Measurements from ENCODE around the gene SUCO.
A peak's percentile ranks its signal among the peaks of the same experiment; 100 is the strongest.
"Not testable (repeated sequence)": the region's sequence is repeated elsewhere in the genome, so short reads cannot be mapped to it uniquely, and the experiment has no call there.

Gene SUCO, protein sequence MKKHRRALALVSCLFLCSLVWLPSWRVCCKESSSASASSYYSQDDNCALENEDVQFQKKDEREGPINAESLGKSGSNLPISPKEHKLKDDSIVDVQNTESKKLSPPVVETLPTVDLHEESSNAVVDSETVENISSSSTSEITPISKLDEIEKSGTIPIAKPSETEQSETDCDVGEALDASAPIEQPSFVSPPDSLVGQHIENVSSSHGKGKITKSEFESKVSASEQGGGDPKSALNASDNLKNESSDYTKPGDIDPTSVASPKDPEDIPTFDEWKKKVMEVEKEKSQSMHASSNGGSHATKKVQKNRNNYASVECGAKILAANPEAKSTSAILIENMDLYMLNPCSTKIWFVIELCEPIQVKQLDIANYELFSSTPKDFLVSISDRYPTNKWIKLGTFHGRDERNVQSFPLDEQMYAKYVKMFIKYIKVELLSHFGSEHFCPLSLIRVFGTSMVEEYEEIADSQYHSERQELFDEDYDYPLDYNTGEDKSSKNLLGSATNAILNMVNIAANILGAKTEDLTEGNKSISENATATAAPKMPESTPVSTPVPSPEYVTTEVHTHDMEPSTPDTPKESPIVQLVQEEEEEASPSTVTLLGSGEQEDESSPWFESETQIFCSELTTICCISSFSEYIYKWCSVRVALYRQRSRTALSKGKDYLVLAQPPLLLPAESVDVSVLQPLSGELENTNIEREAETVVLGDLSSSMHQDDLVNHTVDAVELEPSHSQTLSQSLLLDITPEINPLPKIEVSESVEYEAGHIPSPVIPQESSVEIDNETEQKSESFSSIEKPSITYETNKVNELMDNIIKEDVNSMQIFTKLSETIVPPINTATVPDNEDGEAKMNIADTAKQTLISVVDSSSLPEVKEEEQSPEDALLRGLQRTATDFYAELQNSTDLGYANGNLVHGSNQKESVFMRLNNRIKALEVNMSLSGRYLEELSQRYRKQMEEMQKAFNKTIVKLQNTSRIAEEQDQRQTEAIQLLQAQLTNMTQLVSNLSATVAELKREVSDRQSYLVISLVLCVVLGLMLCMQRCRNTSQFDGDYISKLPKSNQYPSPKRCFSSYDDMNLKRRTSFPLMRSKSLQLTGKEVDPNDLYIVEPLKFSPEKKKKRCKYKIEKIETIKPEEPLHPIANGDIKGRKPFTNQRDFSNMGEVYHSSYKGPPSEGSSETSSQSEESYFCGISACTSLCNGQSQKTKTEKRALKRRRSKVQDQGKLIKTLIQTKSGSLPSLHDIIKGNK (N-terminal part only)

DNA sequence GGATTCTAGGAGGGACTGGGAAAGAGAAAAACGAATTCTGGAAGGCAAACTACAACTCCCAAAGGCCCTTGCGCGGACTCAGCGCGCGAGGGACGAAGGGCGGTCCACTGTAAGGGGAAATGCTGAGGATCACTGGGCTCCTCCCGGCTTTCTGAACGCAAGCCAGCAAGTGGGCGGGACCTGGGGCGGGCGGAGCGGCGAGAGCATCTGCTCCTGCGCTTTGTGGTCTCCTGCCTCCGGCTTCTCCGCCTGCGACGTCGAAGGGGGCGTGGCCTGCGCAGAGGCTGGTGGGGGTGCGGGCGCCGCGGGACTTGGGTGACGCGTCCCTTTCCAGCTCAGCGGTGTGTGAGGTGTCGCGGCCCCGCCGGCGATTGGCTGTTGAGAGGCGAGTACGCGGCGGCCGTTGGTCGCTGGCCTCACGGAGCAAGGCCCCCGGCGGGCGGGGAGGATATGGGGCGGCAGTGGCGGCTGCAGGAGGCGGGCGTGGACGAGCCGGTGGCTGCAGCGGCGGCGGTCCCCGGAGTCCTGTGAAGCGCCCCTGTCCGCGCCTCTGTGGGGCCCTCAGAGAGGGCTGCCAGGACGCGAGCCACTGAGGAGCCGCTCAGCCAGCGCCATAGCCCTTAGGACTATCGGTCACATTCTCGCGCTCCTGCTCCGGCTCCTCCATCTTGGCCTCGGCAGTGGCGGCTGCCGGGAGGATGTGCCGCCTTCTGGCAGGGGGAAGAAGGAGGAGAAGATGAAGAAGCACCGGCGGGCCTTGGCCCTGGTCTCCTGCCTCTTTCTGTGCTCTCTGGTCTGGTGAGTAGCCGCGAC lies at the start of gene SUCO:
Gene SUCO, plus strand, starts transcription at position 451 of the 813 bp plus-strand sequence. Its CDS starts 286 bp downstream, at position 737.
- Histone ChIP-seq H3K4me1 (ENCODE audit: control insufficient read depth, insufficient read depth, low read length) (peaks cover 13% of the 10 kb centered on the region), H3K27ac (ENCODE audit: low read depth, low read length) (peak within 1 kb of the TSS; percentile 100), H3K27me3 (ENCODE audit: control insufficient read depth, insufficient read depth, low read length) (no peaks in the 10 kb centered on the region), H3K4me3 (ENCODE audit: low read length) (peak within 1 kb of the TSS; percentile 97), H3K36me3 (ENCODE audit: control insufficient read depth, insufficient read depth, low read length) (no peaks in the 10 kb centered on the region), H3K9ac (ENCODE audit: low read length) (peak within 1 kb of the TSS; percentile 89)

DNA sequence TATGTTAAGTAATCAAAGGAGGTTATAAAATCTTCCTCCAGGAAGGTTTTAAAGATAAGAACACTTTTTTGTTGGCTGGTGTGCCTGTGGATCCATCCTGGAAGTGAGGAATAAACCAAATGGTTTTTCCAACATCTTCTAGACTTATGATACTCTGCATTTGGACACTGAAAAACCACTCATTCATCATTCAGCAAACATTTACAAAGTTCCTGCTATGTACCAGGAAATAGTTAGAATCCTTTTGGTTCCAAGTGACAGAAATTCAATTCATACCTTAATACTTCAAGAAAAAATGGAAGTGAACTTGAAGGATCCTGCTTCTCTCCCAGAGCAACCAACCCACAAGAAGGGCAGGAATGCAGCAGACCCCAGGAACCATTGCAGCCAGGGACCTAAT lies 49.5 kb upstream of the SUCO start:
- Histone ChIP-seq H3K36me3 (ENCODE audit: control insufficient read depth, insufficient read depth, low read length) (no peaks in the 10 kb centered on the region), H3K9ac (ENCODE audit: low read length) (no peak overlapping the region), H3K27me3 (ENCODE audit: control insufficient read depth, insufficient read depth, low read length) (no peaks in the 10 kb centered on the region), H3K27ac (ENCODE audit: low read depth, low read length) (no peak overlapping the region), H3K4me3 (ENCODE audit: low read length) (no peak overlapping the region), H3K4me1 (ENCODE audit: control insufficient read depth, insufficient read depth, low read length) (no peaks in the 10 kb centered on the region)

DNA sequence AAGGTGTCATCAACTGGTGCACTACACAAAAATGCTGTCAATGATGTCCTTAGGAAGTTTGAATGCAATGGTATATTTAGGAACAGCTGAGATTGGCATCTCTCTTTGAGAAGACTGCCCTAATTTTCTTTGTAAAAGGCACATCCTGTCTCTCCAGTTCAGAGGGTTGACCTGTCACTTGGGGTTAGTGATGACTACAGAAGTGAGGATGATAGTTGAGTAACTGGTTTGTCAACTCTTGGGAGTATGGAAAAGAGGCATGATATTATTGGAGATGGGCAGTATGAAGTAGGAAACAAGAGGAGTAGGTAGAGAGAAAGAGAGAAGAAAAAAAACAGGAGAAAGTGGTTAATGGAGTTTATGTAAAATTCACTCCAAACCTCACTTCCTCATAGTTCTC lies 48.7 kb upstream of the SUCO start:
- no peaks in the 10 kb centered on the region for H3K4me1 ChIP-seq (ENCODE audit: control insufficient read depth, insufficient read depth, low read length)
- no peaks in the 10 kb centered on the region for H3K36me3 ChIP-seq (ENCODE audit: control insufficient read depth, insufficient read depth, low read length)
- no peaks in the 10 kb centered on the region for H3K27me3 ChIP-seq (ENCODE audit: control insufficient read depth, insufficient read depth, low read length)
- H3K27ac ChIP-seq (ENCODE audit: low read depth, low read length) = no peak overlapping the region
- no peak overlapping the region for H3K9ac ChIP-seq (ENCODE audit: low read length)
- H3K4me3 ChIP-seq (ENCODE audit: low read length) = no peak overlapping the region

DNA sequence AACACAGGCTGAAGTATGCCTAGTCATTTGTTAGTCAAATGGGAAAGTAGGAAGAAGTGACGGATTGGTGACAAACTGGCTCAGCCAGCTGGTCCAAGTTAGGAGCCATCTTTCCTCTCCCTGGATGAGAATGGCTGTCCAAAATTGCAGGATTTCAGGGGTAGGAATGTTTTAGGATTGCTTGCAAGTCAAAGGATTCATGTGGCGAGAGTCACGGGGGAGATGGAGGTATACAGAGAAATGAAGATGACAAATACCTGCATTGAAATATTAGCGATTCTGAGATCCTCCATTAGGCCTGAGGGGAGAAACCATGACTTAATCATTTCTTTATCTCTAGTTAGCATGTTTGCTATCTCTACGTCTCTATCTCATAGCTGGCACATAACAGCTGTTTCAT lies 47.3 kb upstream of the SUCO start:
- Histone ChIP-seq H3K9ac (ENCODE audit: low read length) (no peak overlapping the region), H3K4me3 (ENCODE audit: low read length) (no peak overlapping the region), H3K27ac (ENCODE audit: low read depth, low read length) (no peak overlapping the region), H3K4me1 (ENCODE audit: control insufficient read depth, insufficient read depth, low read length) (no peaks in the 10 kb centered on the region), H3K36me3 (ENCODE audit: control insufficient read depth, insufficient read depth, low read length) (no peaks in the 10 kb centered on the region), H3K27me3 (ENCODE audit: control insufficient read depth, insufficient read depth, low read length) (no peaks in the 10 kb centered on the region)

DNA sequence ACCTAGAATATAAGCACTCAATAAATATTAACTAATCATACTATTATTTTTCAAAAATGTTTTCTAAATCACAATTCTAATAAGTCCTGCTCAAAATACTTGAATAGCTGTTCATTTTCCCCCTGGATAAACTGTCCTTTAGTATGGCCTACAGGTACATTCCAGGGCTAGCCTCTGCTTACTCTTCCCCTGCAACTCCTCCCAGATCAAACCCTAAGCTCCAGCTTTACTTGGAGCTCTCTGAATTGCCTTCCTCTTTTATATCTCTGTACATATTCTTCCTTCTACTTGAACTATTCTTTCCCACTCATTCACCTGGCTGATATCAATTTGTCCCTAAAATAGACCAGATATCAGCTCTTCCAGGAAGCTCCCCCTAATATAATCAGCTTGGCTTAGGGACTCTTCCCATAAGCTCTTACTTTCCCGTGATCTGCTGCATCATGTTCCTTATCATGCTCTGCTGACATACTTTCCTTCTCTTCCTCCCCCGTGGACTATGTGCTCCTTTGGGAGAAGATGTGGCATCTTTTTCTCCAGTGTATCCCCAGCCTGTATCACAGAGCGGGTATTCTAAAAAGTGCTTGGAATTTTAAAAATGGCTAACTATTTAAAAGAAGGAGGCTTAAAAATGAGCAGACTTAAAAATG lies 46.0 kb upstream of the SUCO start:
- Histone ChIP-seq H3K9ac (ENCODE audit: low read length) (no peak overlapping the region), H3K4me1 (ENCODE audit: control insufficient read depth, insufficient read depth, low read length) (no peaks in the 10 kb centered on the region), H3K27me3 (ENCODE audit: control insufficient read depth, insufficient read depth, low read length) (no peaks in the 10 kb centered on the region), H3K27ac (ENCODE audit: low read depth, low read length) (no peak overlapping the region), H3K4me3 (ENCODE audit: low read length) (no peak overlapping the region), H3K36me3 (ENCODE audit: control insufficient read depth, insufficient read depth, low read length) (no peaks in the 10 kb centered on the region)

DNA sequence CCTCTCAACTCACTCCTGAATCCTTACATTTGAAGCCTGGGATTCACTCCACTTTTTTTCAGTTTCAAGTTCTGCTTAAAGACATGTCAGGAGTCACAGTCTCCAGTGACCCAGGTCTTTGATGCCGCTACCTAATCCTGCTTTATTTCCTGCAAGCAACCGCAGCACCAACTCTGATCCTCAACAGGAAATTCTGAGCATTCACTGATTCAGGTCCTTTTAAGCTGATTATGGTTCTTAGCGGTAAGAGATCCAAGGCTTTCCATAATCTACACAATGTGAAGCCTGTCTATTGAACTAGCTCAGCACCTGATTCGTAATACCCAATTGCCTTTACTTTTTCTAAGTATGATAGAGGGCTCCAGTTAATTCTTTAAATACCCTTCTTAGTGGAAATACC lies 45.4 kb upstream of the SUCO start:
- Histone ChIP-seq H3K4me1 (ENCODE audit: control insufficient read depth, insufficient read depth, low read length) (no peaks in the 10 kb centered on the region), H3K36me3 (ENCODE audit: control insufficient read depth, insufficient read depth, low read length) (no peaks in the 10 kb centered on the region), H3K27me3 (ENCODE audit: control insufficient read depth, insufficient read depth, low read length) (no peaks in the 10 kb centered on the region), H3K4me3 (ENCODE audit: low read length) (no peak overlapping the region), H3K9ac (ENCODE audit: low read length) (no peak overlapping the region), H3K27ac (ENCODE audit: low read depth, low read length) (no peak overlapping the region)

DNA sequence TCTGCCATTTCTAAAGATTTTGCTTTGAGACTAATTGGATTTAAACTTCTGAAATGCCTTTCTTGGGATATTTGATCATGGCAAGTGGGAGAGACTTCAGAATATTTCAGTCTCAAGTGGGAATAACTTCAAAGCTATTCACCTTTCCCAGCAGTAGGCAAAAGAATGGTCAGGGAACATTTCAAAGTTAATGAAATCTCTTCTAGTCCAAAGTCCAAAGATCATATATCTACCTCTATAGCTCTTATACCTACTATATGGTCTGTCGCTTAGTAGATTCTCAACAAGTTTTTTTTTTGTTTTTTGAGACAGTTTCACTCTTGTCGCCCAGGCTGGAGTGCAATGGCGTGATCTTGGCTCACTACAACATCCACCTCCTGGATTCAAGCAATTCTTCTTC lies 44.6 kb upstream of the SUCO start:
- Histone ChIP-seq H3K36me3 (ENCODE audit: control insufficient read depth, insufficient read depth, low read length) (no peaks in the 10 kb centered on the region), H3K9ac (ENCODE audit: low read length) (no peak overlapping the region), H3K27me3 (ENCODE audit: control insufficient read depth, insufficient read depth, low read length) (no peaks in the 10 kb centered on the region), H3K4me1 (ENCODE audit: control insufficient read depth, insufficient read depth, low read length) (no peaks in the 10 kb centered on the region), H3K27ac (ENCODE audit: low read depth, low read length) (no peak overlapping the region), H3K4me3 (ENCODE audit: low read length) (no peak overlapping the region)

DNA sequence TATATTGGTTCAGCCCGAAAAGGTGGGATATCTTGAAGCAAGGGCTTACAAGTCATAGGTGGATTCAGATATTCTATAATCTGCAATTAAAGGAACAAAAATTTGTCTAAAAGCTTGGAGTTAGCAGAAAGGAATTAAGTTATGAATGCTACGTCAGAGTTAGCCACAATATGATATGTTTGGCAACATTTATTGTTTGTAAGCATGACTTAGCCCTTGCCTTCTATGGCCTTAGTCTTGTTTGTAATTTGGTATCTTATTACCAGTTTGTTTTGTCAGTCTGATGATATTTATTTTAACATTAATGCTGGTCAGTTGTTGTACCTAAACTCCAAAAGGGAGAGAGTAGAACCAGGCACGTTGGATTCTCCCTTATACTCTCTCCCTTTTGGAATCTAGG lies 43.1 kb upstream of the SUCO start:
- no peaks in the 10 kb centered on the region for H3K36me3 ChIP-seq (ENCODE audit: control insufficient read depth, insufficient read depth, low read length)
- no peaks in the 10 kb centered on the region for H3K27me3 ChIP-seq (ENCODE audit: control insufficient read depth, insufficient read depth, low read length)
- no peaks in the 10 kb centered on the region for H3K4me1 ChIP-seq (ENCODE audit: control insufficient read depth, insufficient read depth, low read length)
- H3K27ac ChIP-seq (ENCODE audit: low read depth, low read length) = no peak overlapping the region
- H3K9ac ChIP-seq (ENCODE audit: low read length) = no peak overlapping the region
- no peak overlapping the region for H3K4me3 ChIP-seq (ENCODE audit: low read length)

DNA sequence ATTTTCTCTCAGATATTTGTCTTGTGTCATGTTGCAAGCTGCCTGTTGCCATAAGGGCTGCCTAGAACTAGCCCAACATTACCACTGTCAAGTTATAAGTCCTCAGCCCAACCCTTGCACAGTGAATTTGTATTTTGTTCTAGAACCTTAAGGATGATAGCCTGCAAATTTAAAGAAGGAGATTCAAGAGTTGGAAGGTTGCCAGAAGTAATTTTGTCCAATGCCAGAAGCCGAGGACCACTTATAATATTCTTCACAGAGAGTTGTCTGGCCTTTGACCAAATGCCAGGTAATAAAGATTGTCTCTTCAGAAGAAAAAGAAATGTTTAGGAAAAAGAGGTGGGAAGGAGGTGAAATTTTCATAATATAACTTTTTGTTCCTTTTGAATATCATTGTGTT lies 40.5 kb upstream of the SUCO start:
- Histone ChIP-seq H3K27me3 (ENCODE audit: control insufficient read depth, insufficient read depth, low read length) (no peaks in the 10 kb centered on the region), H3K4me3 (ENCODE audit: low read length) (no peak overlapping the region)

DNA sequence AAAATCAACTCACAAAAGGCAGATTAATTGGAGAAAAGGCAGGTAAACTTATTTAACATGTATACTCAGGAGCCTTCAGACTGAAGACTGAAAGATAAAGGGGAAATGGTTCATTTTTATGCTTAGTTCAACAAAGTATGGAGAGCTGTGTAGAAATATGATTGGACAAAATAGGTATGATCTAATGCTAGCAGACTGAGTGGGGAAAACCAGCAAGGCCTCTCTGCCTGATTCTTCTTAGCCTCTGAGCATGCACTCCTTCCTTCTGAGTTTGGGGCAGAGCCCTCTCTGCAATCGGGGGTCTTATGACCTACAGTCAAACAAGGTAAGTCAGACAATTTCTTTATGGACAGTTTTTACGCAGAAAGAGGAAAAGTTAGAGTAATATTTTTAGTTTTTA lies 38.8 kb upstream of the SUCO start:
- Histone ChIP-seq H3K9ac (ENCODE audit: low read length) (no peak overlapping the region), H3K27ac (ENCODE audit: low read depth, low read length) (no peak overlapping the region), H3K27me3 (ENCODE audit: control insufficient read depth, insufficient read depth, low read length) (no peaks in the 10 kb centered on the region), H3K4me1 (ENCODE audit: control insufficient read depth, insufficient read depth, low read length) (no peaks in the 10 kb centered on the region), H3K4me3 (ENCODE audit: low read length) (no peak overlapping the region), H3K36me3 (ENCODE audit: control insufficient read depth, insufficient read depth, low read length) (no peaks in the 10 kb centered on the region)

More for the DNA sequence above, 40.5 kb upstream of the SUCO start:
- Histone ChIP-seq H3K27ac (ENCODE audit: low read depth, low read length) (no peak overlapping the region), H3K4me1 (ENCODE audit: control insufficient read depth, insufficient read depth, low read length) (no peaks in the 10 kb centered on the region), H3K9ac (ENCODE audit: low read length) (no peak overlapping the region), H3K36me3 (ENCODE audit: control insufficient read depth, insufficient read depth, low read length) (no peaks in the 10 kb centered on the region)

DNA sequence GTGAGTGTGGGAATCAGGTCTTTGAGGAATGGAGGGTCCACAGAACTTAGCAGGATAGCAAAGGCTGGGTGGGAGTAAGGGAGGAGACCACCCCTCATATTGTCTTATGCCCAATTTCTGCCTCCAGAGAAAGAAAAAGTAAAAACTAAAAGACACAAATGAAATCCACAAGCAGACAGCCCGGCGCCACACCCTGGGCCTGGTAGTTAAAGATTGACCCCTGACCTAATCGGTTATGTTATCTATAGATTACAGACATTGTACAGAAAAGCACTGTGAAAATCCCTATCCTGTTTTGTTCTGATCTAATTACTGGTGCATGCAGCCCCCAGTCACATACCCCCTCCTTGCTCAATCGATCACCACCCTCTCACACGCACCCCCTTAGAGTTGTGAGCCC lies 36.8 kb upstream of the SUCO start:
- not testable (repeated sequence) for H3K36me3 ChIP-seq (ENCODE audit: control insufficient read depth, insufficient read depth, low read length); H3K27ac ChIP-seq (ENCODE audit: low read depth, low read length); H3K27me3 ChIP-seq (ENCODE audit: control insufficient read depth, insufficient read depth, low read length); H3K4me3 ChIP-seq (ENCODE audit: low read length); H3K4me1 ChIP-seq (ENCODE audit: control insufficient read depth, insufficient read depth, low read length); H3K9ac ChIP-seq (ENCODE audit: low read length)
